ENCODE data around the gene ALOXE3.
A peak's percentile ranks its signal among the peaks of the same experiment; 100 is the strongest.

ALOXE3 gene

GRCh38 chr17:8142158-8142886 lies 24.0 kb upstream of the ALOXE3 start:
- DNase-seq (ENCODE audit: low read depth, low spot score) = no peak

- DNase-seq (ENCODE audit: low read depth, low spot score) = no peak
Measured at GRCh38 chr17:8141741-8142140, 23.4 kb upstream of the ALOXE3 start.

GRCh38 chr17:8141045-8141444 lies 22.7 kb upstream of the ALOXE3 start:
- DNase-seq (ENCODE audit: low read depth, low spot score) = no peak

GRCh38 chr17:8140065-8141029 lies 22.0 kb upstream of the ALOXE3 start:
- DNase-seq (ENCODE audit: low read depth, low spot score) = no peak

- peak; percentile 95 for DNase-seq (ENCODE audit: low read depth, low spot score)
Measured at GRCh38 chr17:8138672-8139371, 20.5 kb upstream of the ALOXE3 start.

GRCh38 chr17:8138374-8138671 lies 20.0 kb upstream of the ALOXE3 start:
- DNase-seq (ENCODE audit: low read depth, low spot score) = no peak

GRCh38 chr17:8137645-8138373 lies 19.5 kb upstream of the ALOXE3 start:
- no peak for DNase-seq (ENCODE audit: low read depth, low spot score)

- no peak for DNase-seq (ENCODE audit: low read depth, low spot score)
Measured at GRCh38 chr17:8133941-8134340, 15.6 kb upstream of the ALOXE3 start.

- DNase-seq (ENCODE audit: low read depth, low spot score) = no peak
Measured at GRCh38 chr17:8133399-8133798, 15.1 kb upstream of the ALOXE3 start.

- no peak for DNase-seq (ENCODE audit: low read depth, low spot score)
Measured at GRCh38 chr17:8131844-8132441, 13.6 kb upstream of the ALOXE3 start.

GRCh38 chr17:8128125-8128784 lies 9.9 kb upstream of the ALOXE3 start:
- no peak for DNase-seq (ENCODE audit: low read depth, low spot score)

GRCh38 chr17:8126491-8127066 lies 8.3 kb upstream of the ALOXE3 start:
- no peak for DNase-seq (ENCODE audit: low read depth, low spot score)

GRCh38 chr17:8125947-8126490 lies 7.7 kb upstream of the ALOXE3 start:
- DNase-seq (ENCODE audit: low read depth, low spot score) = no peak

- no peak for DNase-seq (ENCODE audit: low read depth, low spot score)
Measured at GRCh38 chr17:8125154-8125946, 7.0 kb upstream of the ALOXE3 start.

GRCh38 chr17:8124350-8125153 lies 6.2 kb upstream of the ALOXE3 start:
- no peak for DNase-seq (ENCODE audit: low read depth, low spot score)

- no peak for DNase-seq (ENCODE audit: low read depth, low spot score)
Measured at GRCh38 chr17:8123695-8124349, 5.5 kb upstream of the ALOXE3 start, which contains the start of gene HES7. HES7 (minus strand) TSS chr17:8124106; CDS start chr17:8124084, 22 bp downstream.

- no peak for DNase-seq (ENCODE audit: low read depth, low spot score)
Measured at GRCh38 chr17:8122924-8123694, 4.8 kb upstream of the ALOXE3 start.
